Activated CD8-positive, alpha-beta memory T cell treated with anti-CD3 and anti-CD28 coated beads for 48 hours (primary cell): ENCODE results near the gene E2F2.
"Not testable (repeated sequence)": the region's sequence is repeated elsewhere in the genome, so short reads cannot be mapped to it uniquely, and the experiment has no call there.

ENCODE experiments used
- DNase-seq, 3 experiments: peaks; one replicate each; pipeline ENCODE4 v3.0.0-alpha.2; 2020; ENCODE audit warnings: low read depth in 2 of 3, low spot score in 2 of 3

E2F2 gene

DNA sequence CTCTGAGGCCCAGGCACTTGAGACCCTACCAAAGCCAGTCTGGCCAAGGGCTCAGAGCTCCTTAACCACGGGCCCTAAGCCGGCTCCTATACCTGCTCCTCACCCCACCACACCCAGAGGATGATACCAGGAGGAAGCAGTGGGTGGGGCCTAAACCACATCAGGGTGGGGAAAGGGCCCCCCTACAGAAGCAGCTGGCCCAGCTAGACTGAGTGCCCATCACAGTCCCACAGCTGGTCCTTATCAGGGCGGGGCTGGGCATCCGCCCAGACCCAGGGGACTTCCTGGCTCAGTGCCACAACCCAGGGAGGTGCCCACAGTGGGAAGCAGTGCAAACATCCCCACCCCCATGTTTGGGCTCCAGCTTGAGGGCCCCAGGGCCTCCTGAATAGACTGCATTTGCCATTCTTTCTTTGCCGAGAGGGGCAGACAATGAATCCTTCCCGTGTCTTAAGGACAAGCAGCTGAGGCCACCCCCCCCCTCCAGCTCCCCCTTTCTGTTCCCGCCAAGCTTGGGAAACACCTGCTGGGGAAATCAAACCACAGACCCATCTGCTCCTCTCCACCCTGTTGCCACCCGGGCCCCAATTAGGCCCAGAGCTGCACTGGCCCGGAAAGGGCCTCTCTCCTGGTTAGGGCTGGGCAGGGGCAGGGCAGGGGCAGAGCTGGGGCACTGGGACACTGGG is 6.2 kb downstream of the E2F2 start:
- no peak for DNase-seq

DNA sequence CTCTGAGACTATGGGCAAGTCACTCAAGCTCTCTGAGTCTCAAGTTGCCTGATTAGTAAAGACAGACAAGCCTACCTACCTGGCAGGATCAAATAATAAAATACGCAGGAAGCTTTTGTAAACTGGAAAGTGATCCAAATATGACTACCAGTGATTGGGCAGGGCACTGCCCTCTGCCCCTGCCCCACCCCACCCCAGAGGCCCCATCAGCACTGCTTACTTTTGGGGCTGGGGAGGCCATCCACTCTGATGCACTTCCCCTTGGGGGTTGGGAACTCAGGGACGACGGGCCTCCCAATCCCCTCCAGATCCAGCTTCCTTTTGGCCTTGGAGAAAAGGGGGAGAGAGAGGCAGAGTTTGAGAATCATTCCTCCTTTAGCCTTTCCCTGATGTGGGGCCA is 6.9 kb downstream of the E2F2 start:
- DNase-seq = no peak

GRCh38 chr1:23522244-23522982 is 8.6 kb downstream of the E2F2 start:
- DNase-seq = no peak

DNA sequence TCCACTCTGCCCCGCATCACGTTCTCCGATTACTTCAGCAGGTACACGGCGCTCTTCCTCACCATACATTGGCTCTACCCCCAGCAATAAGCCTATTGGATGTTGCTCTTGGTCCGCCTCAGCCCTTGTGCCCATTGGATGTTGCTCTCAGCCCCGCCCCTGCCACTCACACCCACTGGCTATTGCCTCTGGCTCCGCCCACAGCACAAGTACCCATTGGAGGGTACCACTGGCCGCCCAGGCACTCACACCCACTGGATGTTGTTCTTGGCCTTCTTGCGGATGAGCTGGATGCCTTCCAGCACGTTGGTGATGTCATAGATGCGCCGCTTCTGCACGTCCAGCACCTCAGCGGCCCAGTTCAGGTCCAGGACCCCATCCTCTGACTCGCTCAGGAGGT is 9.4 kb downstream of the E2F2 start:
- DNase-seq = no peak

GRCh38 chr1:23517581-23517980 is 13.5 kb downstream of the E2F2 start:
- no peak for DNase-seq

DNA sequence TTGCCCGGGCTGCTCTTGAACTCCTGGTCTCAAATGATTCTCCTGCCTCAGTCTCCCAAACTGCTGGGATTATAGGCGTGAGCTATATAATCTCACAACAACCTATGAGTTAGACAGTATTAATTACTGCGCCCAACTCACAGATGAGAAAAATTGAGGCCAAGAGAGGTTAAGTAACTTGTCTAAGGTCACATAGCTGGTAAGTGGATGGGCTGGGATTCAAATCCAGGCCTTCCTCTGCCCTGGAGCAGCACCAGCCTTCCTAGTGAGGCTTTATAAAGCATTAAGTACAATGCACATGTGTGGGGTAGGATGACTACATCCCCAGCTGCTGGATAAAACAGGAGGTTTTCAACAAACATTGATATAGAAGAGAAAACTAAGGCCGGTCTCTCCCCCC is 15.1 kb downstream of the E2F2 start:
- no peak for DNase-seq

- DNase-seq = no peak
Measured at GRCh38 chr1:23514111-23514679, 16.8 kb downstream of the E2F2 start.

DNA sequence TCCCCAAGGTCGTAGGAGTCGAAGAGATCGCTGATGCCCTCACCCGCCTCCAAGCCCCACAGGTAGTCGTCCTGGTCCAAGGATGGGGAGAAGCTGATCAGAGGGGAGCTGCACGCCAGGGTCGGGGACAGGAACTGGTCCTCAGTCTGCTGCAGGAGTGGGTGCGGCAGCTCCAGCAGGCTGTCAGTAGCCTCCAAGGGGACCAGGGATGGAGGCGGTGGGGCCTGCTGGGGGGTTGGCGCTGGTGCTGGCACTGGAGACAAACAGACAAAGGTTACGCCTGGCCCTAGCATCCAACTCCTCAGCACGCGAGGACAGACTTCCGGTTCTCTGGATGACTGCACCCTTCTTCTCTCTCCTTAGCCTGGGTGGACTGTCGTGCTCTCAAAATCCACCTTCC is 21.1 kb downstream of the E2F2 start:
- DNase-seq = no peak

GRCh38 chr1:23506376-23507107 is 24.5 kb downstream of the E2F2 start:
- DNase-seq = no peak

DNA sequence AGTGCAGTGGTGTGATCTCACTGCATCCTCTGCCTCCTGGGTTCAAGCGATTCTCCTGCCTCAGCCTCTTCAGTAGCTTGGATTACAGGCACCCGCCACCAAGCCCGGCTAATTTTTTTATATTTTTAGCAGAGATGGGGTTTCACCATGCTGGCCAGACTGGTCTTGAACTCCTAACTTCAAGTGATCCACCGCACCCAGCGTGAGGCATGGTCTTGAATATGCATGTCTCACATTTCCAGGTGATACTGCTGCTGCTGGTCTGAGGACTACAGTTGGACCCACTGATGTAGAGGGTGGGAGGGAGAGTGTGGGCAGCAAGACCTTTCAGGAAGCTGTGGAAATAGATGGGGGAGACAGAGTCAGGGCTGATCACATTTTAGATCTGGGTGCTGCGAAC is 25.2 kb downstream of the E2F2 start:
- DNase-seq = no peak

GRCh38 chr1:23504156-23504555 is 26.9 kb downstream of the E2F2 start:
- not testable (repeated sequence) for DNase-seq

DNA sequence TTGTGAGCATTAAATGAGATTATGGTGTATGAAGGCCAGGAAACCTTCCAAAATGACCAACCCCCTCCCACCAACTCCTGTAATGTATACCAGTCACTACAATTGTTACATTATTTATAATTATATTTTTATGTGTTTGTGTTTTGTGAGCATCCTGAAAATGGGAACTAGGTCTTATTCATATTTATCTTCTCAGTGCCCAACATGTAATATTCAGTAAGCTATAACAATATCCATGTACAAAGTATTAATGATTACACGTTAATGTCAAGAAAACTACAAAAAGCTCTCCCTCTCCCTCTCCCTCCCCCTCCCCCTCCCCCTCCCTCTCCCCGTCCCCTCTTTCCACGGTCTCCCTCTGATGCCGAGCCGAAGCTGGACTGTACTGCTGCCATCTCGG is 28.1 kb downstream of the E2F2 start:
- no peak for DNase-seq

GRCh38 chr1:23500466-23500865 is 30.6 kb downstream of the E2F2 start:
- no peak for DNase-seq

GRCh38 chr1:23497777-23498439 is 33.1 kb downstream of the E2F2 start:
- no peak for DNase-seq

GRCh38 chr1:23496490-23497181 is 34.4 kb downstream of the E2F2 start:
- no peak for DNase-seq

DNA sequence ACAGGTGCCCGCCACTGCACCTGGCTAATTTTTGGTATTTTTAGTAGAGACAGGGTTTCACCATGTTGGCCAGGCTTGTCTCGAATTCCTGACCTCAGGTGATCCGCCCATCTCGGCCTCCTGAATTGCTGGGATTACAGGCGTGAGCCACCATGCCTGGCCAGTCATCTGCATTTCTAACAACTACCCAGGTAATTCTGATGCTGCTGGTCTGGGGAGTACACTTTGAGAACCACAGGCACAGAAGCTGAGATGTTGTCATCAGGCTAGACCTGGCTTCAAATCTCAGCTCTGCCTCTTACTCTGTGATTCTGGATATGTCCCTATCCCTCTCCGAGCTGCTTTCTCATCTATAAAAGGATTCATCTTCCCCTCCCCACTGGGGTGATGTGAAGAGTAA is 36.2 kb downstream of the E2F2 start:
- DNase-seq = not testable (repeated sequence)

GRCh38 chr1:23492776-23493175 is 38.3 kb downstream of the E2F2 start:
- not testable (repeated sequence) for DNase-seq

GRCh38 chr1:23492132-23492720 is 38.8 kb downstream of the E2F2 start:
- DNase-seq = no peak

- DNase-seq = no peak
Measured at GRCh38 chr1:23489842-23490241, 41.2 kb downstream of the E2F2 start.

GRCh38 chr1:23485002-23485332 is 46.1 kb downstream of the E2F2 start:
- no peak for DNase-seq
